ENCODE measurements around the gene SEC14L1.

The SEC14L1 gene

GRCh38 chr17:77196251-77196650 is 55.5 kb downstream of the SEC14L1 start:
- DNase-seq, result no peak

GRCh38 chr17:77197115-77197514 is 56.3 kb downstream of the SEC14L1 start:
- DNase-seq, result no peak

- DNase-seq, result no peak
Observed at GRCh38 chr17:77200711-77201110, 59.9 kb downstream of the SEC14L1 start.

GRCh38 chr17:77203436-77203835 is 62.7 kb downstream of the SEC14L1 start:
- DNase-seq, result no peak

- DNase-seq, result no peak
Observed at GRCh38 chr17:77203846-77204245, 63.1 kb downstream of the SEC14L1 start.

- DNase-seq, result no peak
Observed at GRCh38 chr17:77204536-77204935, 63.8 kb downstream of the SEC14L1 start.

- no peak for DNase-seq
Observed at GRCh38 chr17:77205396-77206125, 64.8 kb downstream of the SEC14L1 start.

GRCh38 chr17:77206158-77206956 is 65.6 kb downstream of the SEC14L1 start:
- no peak for DNase-seq

- DNase-seq, result no peak
Observed at GRCh38 chr17:77207689-77208216, 67.0 kb downstream of the SEC14L1 start.

- DNase-seq, result no peak
Observed at GRCh38 chr17:77208217-77208808, 67.5 kb downstream of the SEC14L1 start.

GRCh38 chr17:77208856-77209255 is 68.1 kb downstream of the SEC14L1 start:
- DNase-seq, result no peak

GRCh38 chr17:77209330-77209748 is 68.6 kb downstream of the SEC14L1 start:
- DNase-seq, result no peak

GRCh38 chr17:77210331-77210730 is 69.6 kb downstream of the SEC14L1 start:
- no peak for DNase-seq

GRCh38 chr17:77210946-77211541 is 70.3 kb downstream of the SEC14L1 start:
- no peak for DNase-seq

- DNase-seq, result no peak
Observed at GRCh38 chr17:77211681-77212080, 70.9 kb downstream of the SEC14L1 start.

- no peak for DNase-seq
Observed at GRCh38 chr17:77212081-77212832, 71.5 kb downstream of the SEC14L1 start.

GRCh38 chr17:77212833-77213777 is 72.3 kb downstream of the SEC14L1 start:
- no peak for DNase-seq

- no peak for DNase-seq
Observed at GRCh38 chr17:77213778-77214132, 73.0 kb downstream of the SEC14L1 start.

GRCh38 chr17:77214328-77214727 is 73.6 kb downstream of the SEC14L1 start:
- no peak for DNase-seq

- no peak for DNase-seq
Observed at GRCh38 chr17:77214743-77215142, 74.0 kb downstream of the SEC14L1 start.

GRCh38 chr17:77215281-77215680 is 74.5 kb downstream of the SEC14L1 start:
- DNase-seq, result no peak
